HG02642 (cell line): ENCODE results near the gene DDAH2.

Experiments used
- ATAC-seq: cut with Tn5 transposase; IDR thresholded peaks from one replicate; pipeline ENCODE4 v1.9.1; 2021; ENCODE audit warnings: mild to moderate bottlenecking; ENCODE audit not compliant: unreplicated experiment, poor library complexity

Gene DDAH2

GRCh38 chr6:31728767-31729514, at the start of gene DDAH2:
DDAH2 (minus strand) TSS chr6:31729299; CDS start chr6:31729161, 138 bp downstream.
- no peak for ATAC-seq

GRCh38 chr6:31778193-31778592, 49.1 kb upstream of the DDAH2 start:
- ATAC-seq: no peak

- ATAC-seq: no peak
Observed at GRCh38 chr6:31777667-31778050, 48.6 kb upstream of the DDAH2 start.

GRCh38 chr6:31776989-31777666, 48.0 kb upstream of the DDAH2 start, which contains the start of gene VWA7:
VWA7 (minus strand) TSS chr6:31777328; CDS start chr6:31776779, 549 bp downstream.
- ATAC-seq: peak; percentile 70

GRCh38 chr6:31776485-31776988, 47.4 kb upstream of the DDAH2 start:
- ATAC-seq: no peak

GRCh38 chr6:31775633-31776484, 46.8 kb upstream of the DDAH2 start:
- ATAC-seq: no peak

- ATAC-seq: no peak
Observed at GRCh38 chr6:31775184-31775583, 46.1 kb upstream of the DDAH2 start.

GRCh38 chr6:31771992-31772358, 42.9 kb upstream of the DDAH2 start:
- ATAC-seq: no peak

- no peak for ATAC-seq
Observed at GRCh38 chr6:31770860-31771259, 41.8 kb upstream of the DDAH2 start.

GRCh38 chr6:31769684-31770371, 40.7 kb upstream of the DDAH2 start:
- ATAC-seq: peak; percentile 54

- ATAC-seq: no peak
Observed at GRCh38 chr6:31768363-31769257, 39.5 kb upstream of the DDAH2 start.

- no peak for ATAC-seq
Observed at GRCh38 chr6:31767096-31767645, 38.1 kb upstream of the DDAH2 start.

GRCh38 chr6:31765910-31766794, 37.1 kb upstream of the DDAH2 start:
- no peak for ATAC-seq

GRCh38 chr6:31765559-31765909, 36.4 kb upstream of the DDAH2 start:
- no peak for ATAC-seq

- ATAC-seq: no peak
Observed at GRCh38 chr6:31764198-31764597, 35.1 kb upstream of the DDAH2 start.

GRCh38 chr6:31763619-31763940, 34.5 kb upstream of the DDAH2 start:
- no peak for ATAC-seq

- no peak for ATAC-seq
Observed at GRCh38 chr6:31762878-31763618, 33.9 kb upstream of the DDAH2 start.
